Measurements from ENCODE around the gene PPP2R1A. TPM values are rescaled to one million over a fixed set of nuclear protein-coding genes. Genes with fewer than 3 reads are reported as not detected.
"Not testable (repeated sequence)": the region's sequence is repeated elsewhere in the genome, so short reads cannot be mapped to it uniquely, and the experiment has no call there.

Gene PPP2R1A
- polyA plus RNA-seq, 4 donors, result 448 to 532 (median 468) TPM

DNA sequence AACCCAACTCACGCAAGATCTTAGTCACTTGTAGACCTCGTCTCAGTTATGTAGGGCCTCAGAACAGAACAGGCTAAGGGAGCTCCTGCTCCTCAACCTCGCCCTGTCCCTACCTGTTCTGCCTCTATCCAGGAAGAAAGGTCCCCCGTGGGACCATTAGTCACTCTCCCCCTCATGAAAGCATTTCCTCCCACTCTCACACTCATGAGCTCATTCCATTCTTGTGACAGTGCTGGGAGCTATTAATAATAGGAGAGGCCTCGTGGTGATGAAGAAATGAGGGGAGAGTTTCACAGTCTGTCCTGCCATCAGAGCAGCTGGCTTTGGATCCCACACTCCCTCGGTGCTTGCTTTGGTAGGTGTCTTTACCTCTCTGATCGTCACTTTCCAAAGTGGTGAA is 10.2 kb downstream of the PPP2R1A start:
- DNase-seq (ENCODE audit: low read depth in 4 of 4, low spot score in 3 of 4), result no peak

GRCh38 chr19:52200755-52201391 is 11.0 kb downstream of the PPP2R1A start:
- DNase-seq (ENCODE audit: low read depth in 4 of 4, low spot score in 3 of 4), result not testable (repeated sequence)

DNA sequence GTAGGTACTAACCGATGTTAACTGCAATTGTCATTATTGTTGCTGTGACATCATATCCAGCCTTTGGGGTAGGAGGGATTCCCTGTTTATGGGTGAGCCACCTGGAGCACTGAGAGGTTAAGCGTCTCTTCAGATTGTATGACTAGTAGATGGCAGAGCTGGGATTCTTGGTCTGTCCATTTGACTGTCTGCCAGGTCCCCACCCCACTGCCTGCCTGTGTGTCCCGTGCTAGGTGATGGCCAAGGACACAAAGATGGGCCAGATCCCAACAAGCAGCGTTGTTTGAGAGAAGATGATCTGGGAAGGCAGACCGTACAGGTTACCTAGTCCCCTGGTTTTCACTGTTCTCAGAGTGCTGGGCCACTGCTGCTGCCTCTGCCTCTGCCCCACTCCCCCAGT is 16.6 kb downstream of the PPP2R1A start:
- DNase-seq (ENCODE audit: low read depth in 4 of 4, low spot score in 3 of 4), result no peak

DNA sequence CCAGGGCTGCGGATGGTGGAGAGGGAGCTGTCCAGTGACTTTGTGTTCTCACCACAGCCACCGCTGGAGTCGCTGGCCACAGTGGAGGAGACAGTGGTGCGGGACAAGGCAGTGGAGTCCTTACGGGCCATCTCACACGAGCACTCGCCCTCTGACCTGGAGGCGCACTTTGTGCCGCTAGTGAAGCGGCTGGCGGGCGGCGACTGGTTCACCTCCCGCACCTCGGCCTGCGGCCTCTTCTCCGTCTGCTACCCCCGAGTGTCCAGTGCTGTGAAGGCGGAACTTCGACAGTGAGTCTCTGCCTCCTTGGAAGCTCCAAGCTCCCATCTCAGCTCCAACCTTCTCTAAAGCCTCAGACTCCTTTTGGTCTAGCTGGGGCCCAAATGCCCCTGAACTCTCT is 21.4 kb downstream of the PPP2R1A start:
- DNase-seq (ENCODE audit: low read depth in 4 of 4, low spot score in 3 of 4), result no peak

GRCh38 chr19:52211926-52212571 is 22.2 kb downstream of the PPP2R1A start:
- no peak for DNase-seq (ENCODE audit: low read depth in 4 of 4, low spot score in 3 of 4)

- no peak for DNase-seq (ENCODE audit: low read depth in 4 of 4, low spot score in 3 of 4)
These were observed 22.9 kb downstream of the PPP2R1A start for GRCh38 chr19:52212572-52213255.

GRCh38 chr19:52214241-52214640 is 24.4 kb downstream of the PPP2R1A start:
- DNase-seq (ENCODE audit: low read depth in 4 of 4, low spot score in 3 of 4), result no peak

DNA sequence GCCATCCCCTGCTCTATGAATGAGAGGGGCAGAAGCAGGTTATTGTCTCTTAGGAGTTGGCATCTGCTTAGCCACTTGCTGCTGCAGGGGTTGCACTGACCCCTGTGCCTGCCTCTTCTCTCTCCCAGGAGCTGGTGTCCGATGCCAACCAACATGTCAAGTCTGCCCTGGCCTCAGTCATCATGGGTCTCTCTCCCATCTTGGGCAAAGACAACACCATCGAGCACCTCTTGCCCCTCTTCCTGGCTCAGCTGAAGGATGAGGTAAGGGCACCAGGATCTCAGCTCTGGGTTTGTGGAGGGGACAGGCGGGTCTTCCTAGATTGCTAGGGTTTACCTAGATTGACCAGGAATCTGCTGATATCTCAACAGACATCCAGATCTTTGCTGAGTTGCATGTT is 26.5 kb downstream of the PPP2R1A start:
- no peak for DNase-seq (ENCODE audit: low read depth in 4 of 4, low spot score in 3 of 4)

DNA sequence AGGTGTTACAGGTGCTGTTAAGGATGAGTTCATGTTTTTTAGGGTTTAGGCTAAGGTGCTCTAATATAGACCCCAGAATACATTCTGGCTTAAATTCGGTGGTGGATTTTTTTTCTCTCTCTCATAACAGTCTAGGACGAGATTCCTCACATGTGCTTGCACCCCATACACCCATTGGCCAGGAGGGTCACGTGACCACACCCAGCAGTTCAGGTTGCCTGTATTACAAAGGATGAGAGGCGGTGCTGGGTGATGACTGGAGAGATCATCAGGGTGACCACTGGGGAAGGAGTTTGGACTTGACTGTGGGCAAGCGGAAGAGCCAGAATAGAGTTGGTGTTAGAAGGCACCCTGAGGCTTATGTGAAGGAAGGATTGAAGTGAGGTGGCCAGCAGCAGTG is 27.7 kb downstream of the PPP2R1A start:
- DNase-seq (ENCODE audit: low read depth in 4 of 4, low spot score in 3 of 4), result no peak

DNA sequence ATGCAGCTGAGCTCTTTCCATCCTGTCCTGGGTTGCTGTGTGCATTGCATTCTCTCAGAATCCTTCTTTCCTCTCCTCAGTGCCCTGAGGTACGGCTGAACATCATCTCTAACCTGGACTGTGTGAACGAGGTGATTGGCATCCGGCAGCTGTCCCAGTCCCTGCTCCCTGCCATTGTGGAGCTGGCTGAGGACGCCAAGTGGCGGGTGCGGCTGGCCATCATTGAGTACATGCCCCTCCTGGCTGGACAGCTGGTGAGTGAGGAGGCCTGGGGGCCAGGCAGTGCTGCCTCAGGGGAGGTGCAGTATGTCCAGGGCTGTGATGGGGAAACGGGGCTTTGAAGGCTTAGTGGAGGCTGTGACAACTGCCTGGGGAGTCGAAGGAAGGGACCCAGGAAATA is 29.8 kb downstream of the PPP2R1A start:
- no peak for DNase-seq (ENCODE audit: low read depth in 4 of 4, low spot score in 3 of 4)

- no peak for DNase-seq (ENCODE audit: low read depth in 4 of 4, low spot score in 3 of 4)
These were observed 31.2 kb downstream of the PPP2R1A start for GRCh38 chr19:52221031-52221430.

- DNase-seq (ENCODE audit: low read depth in 4 of 4, low spot score in 3 of 4), result no peak
These were observed 32.1 kb downstream of the PPP2R1A start for GRCh38 chr19:52221831-52222375.

DNA sequence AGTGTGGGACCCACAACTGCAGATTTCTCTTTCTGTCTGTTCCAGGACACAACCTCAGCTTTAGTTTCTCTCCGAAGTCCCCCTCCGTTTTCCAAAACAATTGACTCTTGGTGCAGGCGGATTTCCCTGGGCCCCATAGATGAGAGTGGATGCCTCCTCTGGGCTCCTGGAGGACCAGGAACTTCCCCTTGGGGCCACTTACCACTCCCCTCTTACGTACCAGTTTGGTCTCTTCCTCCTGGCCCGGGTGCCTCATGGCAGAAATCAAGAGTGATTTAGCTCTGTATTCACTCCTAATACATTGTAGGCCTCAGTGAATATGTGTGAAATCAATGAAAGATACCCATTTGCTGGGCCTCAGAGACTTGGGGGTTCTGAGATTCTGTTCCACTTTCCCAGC is 34.4 kb downstream of the PPP2R1A start:
- DNase-seq (ENCODE audit: low read depth in 4 of 4, low spot score in 3 of 4), result no peak

- no peak for DNase-seq (ENCODE audit: low read depth in 4 of 4, low spot score in 3 of 4)
These were observed 36.8 kb downstream of the PPP2R1A start for GRCh38 chr19:52226652-52227051.

DNA sequence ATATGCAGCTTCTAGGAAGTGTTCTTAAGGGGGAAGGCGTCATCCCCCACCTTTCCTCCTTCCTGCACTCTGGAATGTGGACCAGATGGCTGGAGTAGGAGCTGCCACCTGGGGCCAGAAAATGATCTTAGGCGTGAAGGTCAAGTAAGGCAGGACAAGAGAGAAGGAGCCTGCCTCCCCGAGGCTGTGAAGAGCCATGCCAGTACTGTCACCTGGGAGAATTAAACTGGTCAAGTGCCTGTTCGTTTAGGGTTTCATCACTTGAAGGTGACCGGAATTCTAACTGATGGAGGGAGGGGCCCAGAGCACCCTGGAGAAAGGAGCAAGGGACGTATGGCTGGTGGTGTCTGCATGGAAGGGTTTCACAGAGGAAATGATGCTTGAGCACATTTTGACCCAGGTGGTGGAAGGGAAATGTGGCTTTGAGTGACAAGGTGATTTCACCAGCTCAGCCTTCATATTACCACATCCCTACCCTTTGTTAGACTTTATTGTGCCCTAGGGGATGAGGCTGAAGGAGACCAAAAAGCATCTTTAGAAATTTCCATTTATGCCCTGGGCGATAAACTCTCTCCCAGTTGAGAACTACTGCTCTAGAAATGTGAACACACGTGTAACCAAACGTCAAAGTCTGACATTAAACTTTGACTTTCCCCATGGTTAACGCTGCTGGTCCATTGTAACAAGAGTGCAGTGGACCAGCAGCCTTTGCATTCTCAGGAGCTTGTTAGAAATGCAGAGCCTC is 37.5 kb downstream of the PPP2R1A start:
- no peak for DNase-seq (ENCODE audit: low read depth in 4 of 4, low spot score in 3 of 4)

- DNase-seq (ENCODE audit: low read depth in 4 of 4, low spot score in 3 of 4), result no peak
These were observed 38.1 kb downstream of the PPP2R1A start for GRCh38 chr19:52227980-52228379.

DNA sequence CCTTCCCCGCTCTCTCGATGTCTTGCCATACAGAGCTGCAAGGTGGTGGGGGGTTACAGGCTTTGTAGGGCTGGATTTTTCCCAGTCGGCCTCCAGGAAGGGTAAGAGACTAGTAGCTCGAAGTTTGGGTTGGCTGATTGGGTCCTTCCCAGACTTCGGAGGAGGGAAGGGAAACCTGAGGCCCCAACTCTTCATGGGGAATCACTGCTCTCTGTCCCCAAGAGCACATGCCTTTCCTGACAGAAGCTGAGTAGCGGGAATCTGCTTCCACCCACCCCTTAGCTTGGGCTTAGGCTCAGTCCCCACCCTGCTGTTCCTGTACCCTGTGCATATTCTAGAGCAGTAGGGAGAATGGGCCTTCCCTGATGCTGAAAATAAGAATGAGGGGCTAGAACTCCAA is 39.7 kb downstream of the PPP2R1A start:
- no peak for DNase-seq (ENCODE audit: low read depth in 4 of 4, low spot score in 3 of 4)

DNA sequence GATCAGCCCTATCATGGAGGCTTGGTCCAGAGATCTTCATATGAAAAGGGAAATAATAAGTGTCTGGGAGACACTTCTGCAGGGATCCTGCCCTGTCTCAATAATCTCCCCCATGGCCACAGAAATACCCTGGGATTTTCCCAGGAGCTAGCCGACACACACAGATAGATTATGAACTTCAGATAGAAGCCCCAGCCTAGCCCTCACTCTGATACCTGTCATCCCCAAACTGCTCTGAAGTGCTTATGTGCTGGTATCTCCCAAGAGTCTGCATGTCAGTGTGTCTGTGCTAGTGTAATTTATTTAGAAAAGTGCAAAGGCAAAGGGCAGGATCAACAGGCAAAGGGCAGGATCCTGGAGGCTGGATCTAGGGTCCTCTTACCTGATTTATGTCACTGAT is 40.8 kb downstream of the PPP2R1A start:
- no peak for DNase-seq (ENCODE audit: low read depth in 4 of 4, low spot score in 3 of 4)

GRCh38 chr19:52231154-52231910 is 41.5 kb downstream of the PPP2R1A start:
- DNase-seq (ENCODE audit: low read depth in 4 of 4, low spot score in 3 of 4), result no peak

GRCh38 chr19:52234406-52234805 is 44.6 kb downstream of the PPP2R1A start:
- no peak for DNase-seq (ENCODE audit: low read depth in 4 of 4, low spot score in 3 of 4)
